ENCODE measurements around the gene TBCK. TPM values are rescaled to one million over a fixed set of nuclear protein-coding genes. Genes with fewer than 3 reads are reported as not detected.

Gene TBCK
- total and polyA plus RNA-seq, 2 of the 8 experiments (the other 6 are each of a cell fraction or from before 2014, with no cell fraction given), result 10.2 to 18.7 TPM

GRCh38 chr4:106320235-106320634 is 4.2 kb upstream of the TBCK start:
- Histone ChIP-seq H4K5ac (ENCODE audit: insufficient read length, low read depth, low read length) (no peak overlapping the region), H3K9ac (replicated peaks in 1 of 4; ENCODE audit: extremely low read depth in 1 of 4, low read depth in 3 of 4, low read length in 3 of 4) (no peak overlapping the region), H3K23ac (ENCODE audit: insufficient read length) (no peak overlapping the region), H2BK5ac (ENCODE audit: low read depth, low read length) (no peak overlapping the region), H2BK15ac (ENCODE audit: low read length) (no peak overlapping the region), H3K4ac (replicated peaks; ENCODE audit: insufficient read length, low read depth, low read length) (no peak overlapping the region), H3K79me1 (ENCODE audit: low read depth, low read length) (peaks cover 2% of the 10 kb centered on the region; the same call in 1 of the 2 replicates), H2BK12ac (ENCODE audit: low read depth, low read length) (no peak overlapping the region), H3K18ac (ENCODE audit: extremely low read depth, low read length) (no peak overlapping the region), H3K79me2 (ENCODE audit: control insufficient read depth in 1 of 2, insufficient read depth in 2 of 2, low read length in 2 of 2) (peaks cover 5 to 41% of the 10 kb centered on the region in 2 experiments; a peak in 3 of 4 replicates), H2BK20ac (ENCODE audit: low read length) (no peak overlapping the region), H3K56ac (replicated peaks; ENCODE audit: insufficient read length, low read depth, low read length) (no peak overlapping the region), H2AFZ (ENCODE audit: low read length) (no peak overlapping the region), H3K9me3 (ENCODE audit: insufficient read depth in 2 of 2, low read depth in 1 of 2, low read length in 1 of 2) (peaks cover 0 to 10% of the 10 kb centered on the region in 2 experiments; a peak in 1 of 4 replicates), H3K27ac (ENCODE audit: low read depth, low read length) (no peak overlapping the region), H3K14ac (ENCODE audit: insufficient read length) (no peak overlapping the region), H3K4me2 (ENCODE audit: insufficient read depth in 1 of 2, low read depth in 2 of 2, low read length in 2 of 2) (no peak overlapping the region), H2BK120ac (replicated peaks; ENCODE audit: low read depth, low read length) (no peak overlapping the region), H3K23me2 (ENCODE audit: low read depth, low read length) (peaks cover 10% of the 10 kb centered on the region; the same call in 1 of the 2 replicates), H4K91ac (replicated peaks; ENCODE audit: insufficient read length, low read length) (no peak overlapping the region), H3K4me3 (ENCODE audit: extremely low read depth in 1 of 4, insufficient read depth in 2 of 4, low read depth in 3 of 4, low read length in 4 of 4) (no peak overlapping the region), H4K8ac (ENCODE audit: extremely low read depth, insufficient read depth, low read length) (no peak overlapping the region), H2AK5ac (ENCODE audit: low read depth, low read length) (no peak overlapping the region), H3K27me3 (replicated peaks in 1 of 4; ENCODE audit: control insufficient read depth in 3 of 4, extremely low read depth in 1 of 4, insufficient read depth in 3 of 4, low read length in 3 of 4) (no peaks in the 10 kb centered on the region), H4K20me1 (replicated peaks in 1 of 2; ENCODE audit: control insufficient read depth in 1 of 2, insufficient read depth in 2 of 2, low read length in 2 of 2) (no peaks in the 10 kb centered on the region), H3K4me1 (replicated peaks in 1 of 4; ENCODE audit: control insufficient read depth in 3 of 4, insufficient read depth in 4 of 4, low read length in 3 of 4) (no peaks in the 10 kb centered on the region), H3K36me3 (ENCODE audit: control insufficient read depth in 2 of 4, insufficient read depth in 4 of 4, low read length in 3 of 4) (peaks cover 0 to 11% (median 3%) of the 10 kb centered on the region in 4 experiments; a peak in 3 of 8 replicates)
- POLR2A ChIA-PET (ENCODE audit: partially characterized antibody), result no interaction called here
- no peak for TF ChIP-seq USF2 (IDR thresholded peaks at IDR 0.05; ENCODE audit: low read length)
- TF ChIP-seq ZNF274 (IDR thresholded peaks at IDR 0.05; ENCODE audit: borderline replicate concordance, extremely low read depth, low read length), result no peak
- TF ChIP-seq MAX (IDR thresholded peaks at IDR 0.05), result no peak
- TF ChIP-seq RNF2 (IDR thresholded peaks at IDR 0.05; ENCODE audit: borderline replicate concordance, low read depth, low read length, missing control alignments, poor library complexity, severe bottlenecking), result no peak
- TF ChIP-seq JUN (IDR thresholded peaks at IDR 0.05; ENCODE audit: low read depth, low read length), result no peak
- TF ChIP-seq SP1 (IDR thresholded peaks at IDR 0.05; ENCODE audit: low read depth, low read length), result no peak
- no peak for TF ChIP-seq SUZ12 (IDR thresholded peaks at IDR 0.05; ENCODE audit: low read length)
- TF ChIP-seq POLR2A (IDR thresholded peaks at IDR 0.05; ENCODE audit: control extremely low read depth in 1 of 2, low read depth in 2 of 2, low read length in 2 of 2), result no peak
- TF ChIP-seq CTBP2 (IDR thresholded peaks at IDR 0.05; ENCODE audit: borderline replicate concordance, insufficient read depth, insufficient read length, low read length), result no peak
- no peak for TF ChIP-seq FOSL1 (IDR thresholded peaks at IDR 0.05; ENCODE audit: insufficient read depth, low read depth, low read length)
- no peak for TF ChIP-seq RFX5 (IDR thresholded peaks at IDR 0.05; ENCODE audit: borderline replicate concordance, low read depth, low read length)
- TF ChIP-seq KDM5A (IDR thresholded peaks at IDR 0.05; ENCODE audit: low read length), result no peak
- no peak for TF ChIP-seq KDM1A (IDR thresholded peaks at IDR 0.05; ENCODE audit: borderline replicate concordance, low read length)
- FAIRE-seq, result no peak
- DNase-seq (ENCODE audit: low read depth in 1 of 2, low spot score in 2 of 2), result no peak
- WGBS, 2 experiments (ENCODE audit: extremely low coverage in 1 of 2, insufficient coverage in 1 of 2, insufficient read length in 1 of 2, insufficient replicate concordance in 2 of 2, low coverage in 1 of 2, low lambda C conversion rate in 2 of 2, missing lambda C conversion rate in 1 of 2), result 95% methylated on average over 1 of the region's 1 CpG; no CpG with 5 or more reads in 1 of the 2 experiments
- CTCF ChIA-PET (ENCODE audit: partially characterized antibody), result interaction anchor here (0.8 kb wide), 1 partner anchor 8 kb away, joined by 3 read pairs; no protein-coding TSS in a partner anchor
